Activated CD4-positive, alpha-beta T cell treated with anti-CD3 and anti-CD28 coated beads, Interleukin-2, amount 50 U/mL, for 1 hour (primary cell): ENCODE measurements around the gene HDAC4.

ENCODE experiments used
- DNase-seq: peaks from one replicate; pipeline ENCODE4 v3.0.0-alpha.2; 2020

The HDAC4 gene

DNA sequence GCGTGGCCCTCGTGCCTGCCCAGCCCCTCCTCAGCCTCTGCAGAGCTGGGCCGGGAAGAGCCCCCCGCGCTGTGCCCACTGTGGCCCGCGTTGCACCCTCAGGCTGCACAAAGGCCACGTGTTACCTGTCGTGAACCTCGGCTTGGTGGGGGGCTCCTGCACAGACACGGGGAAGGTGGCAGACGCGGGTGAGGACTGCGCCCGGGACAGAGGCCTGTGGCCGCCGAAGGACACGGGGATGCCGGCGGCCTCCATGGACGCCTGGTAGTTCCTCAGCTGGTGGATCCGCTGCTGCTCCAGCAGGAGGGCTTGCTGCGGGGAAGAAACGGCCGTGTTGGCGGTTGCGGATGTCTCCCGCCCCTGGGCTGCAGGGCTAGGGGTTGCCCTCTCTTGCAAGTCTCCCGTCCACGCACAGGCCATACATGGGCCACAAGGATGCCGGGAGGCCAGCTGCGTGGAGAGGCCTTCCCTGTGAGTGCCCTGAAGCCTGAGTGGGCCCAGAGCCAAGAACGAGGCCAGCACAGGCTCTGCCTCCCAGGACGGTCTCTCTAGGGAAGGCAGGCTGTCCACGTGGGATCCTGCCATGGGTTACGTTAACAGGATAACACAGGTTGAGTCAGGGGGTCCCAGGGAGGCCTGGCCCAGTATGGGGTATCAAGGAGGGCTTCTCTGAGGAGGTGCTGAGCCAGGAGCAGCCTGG lies 289.3 kb downstream of the HDAC4 start:
- no peak for DNase-seq

DNA sequence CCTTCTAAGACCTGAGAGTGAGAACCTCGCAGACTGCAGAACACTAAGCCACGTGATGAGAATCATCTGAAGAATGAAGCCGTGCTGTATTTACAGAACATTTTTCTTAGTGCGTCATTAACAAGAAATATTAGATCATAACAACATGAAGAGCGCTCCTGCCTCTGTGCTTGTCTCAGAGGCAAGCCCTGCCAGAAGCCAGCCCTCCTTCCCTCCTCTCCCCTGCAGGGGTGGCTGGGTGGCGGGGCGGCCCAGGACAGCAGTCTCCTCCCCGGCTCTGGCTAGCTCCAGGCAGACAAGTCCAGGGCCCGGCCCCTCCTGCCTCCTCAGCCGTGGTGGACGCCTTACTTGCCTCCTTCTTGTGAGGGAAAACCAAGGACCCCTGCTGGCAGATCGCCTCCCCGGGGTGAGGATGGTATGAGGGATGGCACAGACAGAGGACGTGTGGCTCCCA lies 290.2 kb downstream of the HDAC4 start:
- DNase-seq = no peak

DNA sequence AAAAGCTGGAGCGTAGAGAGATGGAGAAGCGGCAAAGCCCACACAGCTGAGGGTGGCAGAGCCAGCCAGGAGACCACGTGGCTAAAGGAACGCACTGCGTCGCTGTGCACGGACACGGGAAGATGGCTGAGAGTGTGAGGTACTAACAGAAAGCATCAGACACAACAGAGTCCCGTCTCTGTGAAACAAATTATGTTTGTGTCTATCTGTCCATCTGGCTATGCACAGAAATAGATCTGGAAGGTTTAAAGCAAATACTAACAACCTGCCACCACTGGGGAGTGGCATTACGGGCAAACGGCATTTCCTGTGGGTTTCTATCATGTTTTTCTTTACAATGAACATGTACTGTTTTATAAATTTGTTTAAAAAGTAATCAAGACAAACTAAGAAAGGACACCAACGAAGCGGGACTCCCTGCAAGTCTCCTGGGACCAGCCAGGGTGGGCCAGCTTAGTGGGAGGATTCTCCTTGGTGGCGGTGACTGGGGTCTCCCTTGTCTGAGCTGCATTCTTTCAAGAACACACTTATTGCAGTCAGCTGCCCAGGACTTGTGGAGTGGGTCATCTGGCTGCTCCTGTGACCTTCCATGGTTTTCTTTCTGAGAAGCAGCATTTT lies 290.8 kb downstream of the HDAC4 start:
- DNase-seq = no peak

DNA sequence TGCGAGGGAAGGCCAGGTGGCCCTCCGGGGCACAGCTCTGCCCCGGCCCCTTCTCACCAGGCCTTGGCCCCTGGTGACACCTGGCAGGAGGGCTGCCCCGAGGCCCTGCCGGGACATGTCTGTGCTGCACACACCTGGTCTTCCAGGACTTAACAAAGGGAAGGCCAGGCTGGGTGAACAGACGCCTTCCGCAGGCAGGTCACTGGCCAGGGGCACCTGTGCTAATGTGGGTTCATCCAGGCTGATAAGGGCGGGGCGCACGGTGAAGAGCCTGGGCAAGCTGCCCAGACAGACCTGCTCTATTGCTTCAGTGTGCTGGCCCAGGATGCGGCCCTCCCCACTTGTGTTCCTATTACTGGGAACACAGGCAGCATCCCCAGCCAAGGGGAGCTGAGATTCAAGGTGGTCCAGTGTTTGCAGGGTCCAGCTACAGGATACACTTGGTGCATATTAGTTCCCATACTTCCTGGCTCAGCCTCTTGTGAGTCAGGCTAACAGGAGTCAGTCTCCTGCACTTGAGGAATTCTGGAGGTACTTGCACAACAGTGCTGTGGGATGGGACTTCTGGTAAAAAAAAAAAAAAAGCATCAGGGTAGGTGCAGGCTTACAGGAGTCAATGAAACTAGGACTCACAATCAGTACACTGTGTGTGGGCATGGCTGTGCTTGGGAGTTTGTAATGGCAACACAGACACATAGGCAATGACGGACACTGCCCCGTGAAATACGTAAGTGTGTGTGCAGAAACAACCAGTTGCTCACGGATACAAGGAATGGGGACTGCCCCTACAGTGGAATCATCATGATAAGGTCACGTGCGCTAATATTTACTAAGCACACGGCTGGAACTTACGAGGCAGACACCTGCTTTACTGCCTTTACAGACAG lies 291.5 kb downstream of the HDAC4 start:
- DNase-seq = no peak

DNA sequence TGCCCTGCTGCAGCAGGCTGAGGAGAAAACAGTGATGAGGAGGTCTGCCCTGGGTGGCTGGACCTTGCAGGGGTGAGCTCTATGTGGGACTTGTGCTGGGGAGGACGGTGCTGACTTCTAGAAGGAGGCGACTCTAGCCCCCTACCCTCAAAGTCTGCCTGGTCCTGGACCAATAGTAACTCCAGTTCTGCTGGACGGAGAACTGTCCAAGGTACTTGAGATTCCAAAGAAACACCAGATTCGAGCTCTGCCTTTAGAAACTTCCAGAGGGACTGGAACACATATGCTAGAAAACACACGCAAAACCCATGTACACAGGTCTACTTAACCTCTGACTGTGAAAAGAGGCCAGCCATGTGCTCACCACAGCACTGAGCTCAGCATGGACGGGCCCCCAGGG lies 292.4 kb downstream of the HDAC4 start:
- DNase-seq = no peak

DNA sequence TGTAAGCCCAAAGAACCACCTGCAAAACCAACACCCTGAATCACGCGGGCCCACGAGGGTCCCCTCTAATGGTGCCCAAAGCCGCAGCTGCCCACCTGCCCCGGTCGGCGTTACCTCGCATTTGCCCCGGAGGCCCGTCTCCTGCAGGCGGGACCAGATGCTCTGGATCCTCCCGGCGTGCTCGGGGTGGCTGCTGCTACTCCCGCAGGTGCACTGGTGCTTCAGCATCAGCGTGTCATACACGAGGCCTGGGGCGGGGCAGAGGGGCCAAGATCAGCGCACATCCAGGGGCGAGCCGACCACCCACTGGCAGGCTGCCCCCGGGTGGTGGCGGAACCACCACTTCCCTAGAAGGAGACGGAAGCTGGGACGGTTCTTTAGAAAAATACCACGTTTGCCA lies 292.9 kb downstream of the HDAC4 start:
- no peak for DNase-seq

DNA sequence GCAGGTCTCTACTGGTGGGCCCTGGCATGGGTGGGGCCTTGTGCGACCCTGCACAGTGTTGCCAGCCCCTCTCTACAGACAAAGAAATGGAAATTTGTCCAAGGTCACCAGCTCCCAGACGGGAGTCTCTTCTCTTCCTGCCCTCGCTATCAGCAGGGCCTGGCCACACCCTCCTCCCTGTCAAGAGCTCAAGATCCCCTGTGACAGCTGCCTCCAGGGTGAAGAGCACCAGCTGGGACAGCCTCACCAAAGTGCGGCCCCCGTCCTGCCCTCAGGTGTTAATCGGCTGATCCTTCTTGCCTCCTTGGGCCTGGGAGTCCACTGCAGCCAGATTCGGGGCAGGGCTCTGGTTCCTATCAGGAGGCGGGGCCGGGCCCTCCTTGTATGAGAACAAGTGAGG lies 293.9 kb downstream of the HDAC4 start:
- no peak for DNase-seq

DNA sequence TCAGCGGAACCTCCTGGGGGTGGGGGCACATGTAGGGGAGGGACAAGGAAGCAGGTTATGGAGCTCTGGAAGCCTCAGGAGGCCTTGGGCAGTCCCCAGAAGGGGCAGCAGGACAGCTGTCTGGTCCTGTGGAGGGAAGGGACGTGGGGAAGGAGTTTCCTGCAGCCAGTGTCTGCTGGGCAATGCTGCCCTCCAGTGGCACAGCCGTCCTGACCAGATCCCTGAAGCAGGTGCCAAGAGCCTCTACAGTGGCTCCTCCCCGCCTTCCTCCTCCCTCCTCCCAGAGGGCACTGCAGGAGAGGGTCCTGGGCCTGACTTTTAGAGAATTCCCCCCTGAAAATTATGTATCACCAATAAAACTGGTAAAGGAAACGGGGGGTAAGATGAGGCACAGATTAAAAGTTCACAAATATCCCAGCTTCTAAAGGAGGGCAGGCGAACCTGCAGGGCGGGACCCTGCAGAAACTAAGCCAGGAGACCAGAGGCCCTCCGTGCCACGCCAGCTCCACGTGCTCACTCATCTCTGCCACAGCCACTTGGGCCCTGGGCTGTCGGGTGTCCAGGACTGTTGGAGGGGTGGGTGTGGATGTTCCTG lies 294.4 kb downstream of the HDAC4 start:
- DNase-seq = no peak

DNA sequence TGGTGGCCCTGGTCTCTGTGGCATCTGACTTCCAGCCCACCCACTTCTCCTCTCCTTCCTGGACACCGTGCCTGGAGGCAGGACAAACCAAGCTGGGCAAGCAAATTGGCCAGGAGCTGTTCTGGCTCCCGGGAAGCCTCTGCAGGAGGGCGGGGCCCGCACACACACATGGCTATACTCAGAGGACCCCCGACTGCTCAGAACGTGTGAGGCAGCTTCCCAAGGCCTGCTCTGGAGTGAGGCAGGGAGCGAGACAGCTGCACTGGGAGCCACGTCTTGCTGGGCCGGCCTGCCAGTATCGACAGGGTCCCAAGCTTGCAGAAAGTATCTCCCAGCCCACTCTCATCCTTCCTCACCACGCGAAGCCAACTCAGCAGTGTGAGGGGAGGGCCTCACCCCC lies 295.6 kb downstream of the HDAC4 start:
- DNase-seq = no peak

DNA sequence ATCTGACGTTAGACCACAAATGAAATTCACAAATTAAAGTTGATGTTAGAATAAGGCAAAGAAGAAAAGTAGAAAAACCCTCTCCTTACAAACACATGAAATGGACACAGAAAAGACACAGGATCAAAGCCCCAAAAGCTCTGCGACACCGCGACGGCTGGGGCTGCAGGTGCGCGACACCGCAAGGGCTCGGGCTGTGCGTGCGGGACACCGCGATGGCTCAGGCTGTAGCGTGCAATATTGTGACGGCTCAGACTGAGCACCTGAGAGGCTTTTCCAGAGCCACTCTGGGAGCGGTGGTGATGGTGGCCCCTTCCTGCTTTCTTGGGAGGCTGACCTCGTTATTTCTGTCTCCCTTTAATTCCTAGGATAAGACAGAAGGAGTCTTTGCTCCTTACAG lies 296.0 kb downstream of the HDAC4 start:
- no peak for DNase-seq

DNA sequence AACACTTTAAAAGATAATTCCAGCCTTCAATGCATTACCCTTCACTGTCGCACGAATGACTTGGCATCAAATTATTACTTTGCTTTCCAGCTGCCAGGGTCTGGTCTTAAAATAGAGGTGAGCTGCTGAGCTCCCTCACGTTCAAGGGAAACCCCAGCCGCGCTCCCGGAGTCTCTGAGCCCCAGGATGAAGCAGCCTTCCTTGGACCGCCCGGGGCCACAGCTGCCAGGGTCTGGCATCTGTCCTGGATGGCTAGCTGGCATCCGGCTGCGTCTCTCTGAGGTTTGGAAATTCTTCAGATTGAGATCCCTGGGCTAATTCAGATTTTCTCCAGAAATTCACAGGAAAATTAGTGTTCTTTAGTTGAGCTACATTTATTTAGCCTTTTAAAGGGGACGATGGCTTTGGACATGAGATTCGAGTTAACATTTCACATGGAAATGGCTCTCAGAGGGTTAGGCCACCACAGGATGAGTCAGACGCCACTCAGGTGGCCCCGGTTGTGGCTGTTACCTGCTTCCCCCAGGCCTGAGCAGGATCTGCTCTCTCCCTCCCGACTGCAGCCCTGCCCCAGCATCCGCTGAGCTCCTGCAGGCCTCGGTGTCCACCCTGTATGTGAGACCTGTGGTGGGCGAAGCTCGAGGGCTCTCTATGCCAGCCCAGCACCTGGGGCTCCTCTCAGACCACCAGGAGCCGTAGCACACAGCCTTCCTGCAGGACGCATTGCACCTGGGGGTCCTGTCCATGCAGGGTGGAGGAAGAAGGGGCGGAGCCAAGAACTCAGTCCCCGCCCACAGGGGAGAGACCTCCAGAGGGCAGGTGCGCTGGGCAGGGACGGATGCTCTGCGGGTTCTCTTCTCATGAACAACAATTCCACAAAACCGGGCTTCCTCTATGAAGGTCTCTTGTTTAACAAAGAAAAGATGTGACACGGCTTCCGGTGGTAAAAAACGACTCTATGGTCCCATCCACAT lies 297.4 kb downstream of the HDAC4 start:
- no peak for DNase-seq

DNA sequence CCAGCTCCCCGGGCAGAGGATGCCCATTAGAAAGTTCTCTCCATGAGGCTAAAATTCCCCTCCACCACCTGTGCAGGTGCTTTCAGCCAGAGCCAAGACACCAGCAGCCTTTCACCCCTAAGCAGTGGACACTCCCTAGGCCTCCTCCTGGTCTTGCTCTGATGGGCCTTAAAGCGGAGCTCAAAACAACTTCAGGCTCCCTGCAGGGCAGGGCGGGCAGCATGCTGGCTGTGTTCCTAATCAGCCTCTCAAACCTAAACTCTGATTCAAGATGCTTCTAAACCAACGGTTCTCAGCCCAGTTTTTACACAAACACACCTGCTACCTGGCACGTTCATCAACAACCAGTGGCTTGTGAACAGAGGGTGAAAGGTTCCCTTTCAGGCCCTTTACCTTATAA lies 298.6 kb downstream of the HDAC4 start:
- no peak for DNase-seq

DNA sequence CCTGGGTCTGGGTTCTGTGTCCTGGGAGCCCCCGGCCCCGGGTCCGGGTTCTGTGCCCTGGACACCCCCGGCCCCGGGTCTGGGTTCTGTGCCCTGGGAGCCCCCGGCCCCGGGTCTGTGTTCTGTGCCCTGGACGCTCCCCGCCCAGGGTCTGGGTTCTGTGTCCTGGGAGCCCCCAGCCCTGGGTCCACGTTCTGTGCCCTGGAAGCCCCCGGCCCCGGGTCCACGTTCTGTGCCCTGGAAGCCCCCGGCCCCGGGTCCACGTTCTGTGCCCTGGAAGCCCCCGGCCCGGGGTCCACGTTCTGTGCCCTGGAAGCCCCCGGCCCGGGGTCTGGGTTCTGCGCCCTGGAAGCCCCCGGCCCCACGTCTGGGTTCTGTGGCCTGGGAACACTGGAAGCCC lies 299.0 kb downstream of the HDAC4 start:
- no peak for DNase-seq

DNA sequence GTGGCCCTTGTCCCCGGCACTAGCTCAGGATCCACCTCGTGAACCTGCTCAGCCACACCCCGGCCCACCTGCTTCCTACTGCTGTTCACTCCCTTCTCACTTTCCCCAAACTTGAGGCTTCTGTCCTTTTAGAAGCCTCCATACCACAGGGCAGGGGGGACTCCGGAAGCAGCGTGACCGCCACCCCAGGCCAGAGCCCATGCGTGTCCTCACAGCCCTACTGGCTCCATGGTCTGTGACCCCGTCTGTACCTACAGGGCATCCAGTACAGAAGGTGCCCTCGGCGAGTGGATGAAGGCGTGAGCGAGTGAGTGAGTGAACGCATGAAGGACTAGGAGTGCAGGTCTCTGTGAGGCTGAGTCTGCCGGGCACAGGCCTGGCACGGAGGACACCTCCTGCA lies 299.7 kb downstream of the HDAC4 start:
- no peak for DNase-seq

DNA sequence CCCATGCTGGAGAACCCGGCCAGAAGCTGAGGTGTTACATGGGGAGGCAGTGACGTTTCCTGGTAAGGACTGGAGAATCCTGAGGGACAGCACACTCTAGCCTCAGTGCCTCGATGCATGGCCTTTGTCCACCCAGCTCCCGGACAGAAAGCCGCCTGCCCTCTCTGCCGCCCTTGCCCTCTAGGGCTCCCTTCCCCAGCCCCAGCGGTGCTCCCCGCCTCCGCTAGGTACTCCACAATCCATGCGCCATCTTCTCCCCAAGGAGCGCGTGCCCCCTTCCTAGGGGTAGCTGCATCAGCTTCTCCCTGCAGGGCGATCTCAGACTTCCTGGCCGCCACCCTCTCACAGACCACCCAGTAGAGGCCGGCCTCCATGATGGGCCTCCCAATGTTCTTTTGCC lies 301.3 kb downstream of the HDAC4 start:
- DNase-seq = no peak

DNA sequence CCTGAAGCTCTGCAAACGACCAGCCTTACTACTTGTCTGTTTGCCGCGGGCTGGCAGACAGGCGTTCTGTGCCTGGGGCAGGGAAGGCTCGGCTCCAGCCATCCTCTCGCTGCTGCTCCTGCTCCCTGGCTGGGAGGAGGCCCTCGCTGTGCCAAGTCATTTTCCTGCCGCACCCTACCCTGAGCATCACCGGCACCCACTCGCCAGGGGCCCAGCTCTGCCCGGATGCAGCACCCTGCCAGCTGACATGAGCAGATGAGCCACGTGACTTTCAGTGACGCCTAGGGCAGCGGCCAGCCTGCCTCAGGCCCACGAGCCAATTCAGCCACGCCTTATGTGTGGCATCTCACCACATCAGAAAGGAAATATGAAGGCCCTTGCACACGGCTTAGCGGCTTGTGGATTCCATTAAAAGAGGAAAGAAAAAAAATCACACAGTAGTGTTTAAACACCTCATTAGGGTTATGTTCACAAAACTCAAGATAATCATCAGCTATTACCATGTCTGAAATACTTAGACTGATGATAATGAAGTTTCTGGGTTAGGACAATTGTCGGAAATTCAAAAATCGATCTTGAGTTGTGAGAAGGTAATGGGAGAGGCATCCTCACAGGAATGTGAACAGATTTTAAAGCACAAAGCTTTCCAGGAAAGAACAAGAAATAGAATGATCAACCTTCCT lies 302.4 kb downstream of the HDAC4 start:
- DNase-seq = no peak

DNA sequence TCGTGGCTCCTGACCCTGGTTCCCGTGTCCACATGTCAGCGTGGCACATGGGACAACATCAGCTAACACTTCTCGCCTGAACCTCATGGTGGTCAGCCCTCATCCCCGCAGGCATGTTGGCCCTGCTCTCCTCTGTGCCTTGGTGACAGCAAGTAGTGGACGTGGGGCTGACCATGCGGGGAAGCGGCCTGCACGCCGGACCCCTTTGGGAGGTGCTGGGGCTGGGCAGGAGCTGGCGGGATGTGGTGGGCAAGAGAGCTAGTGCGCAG lies 303.5 kb downstream of the HDAC4 start:
- DNase-seq = no peak

DNA sequence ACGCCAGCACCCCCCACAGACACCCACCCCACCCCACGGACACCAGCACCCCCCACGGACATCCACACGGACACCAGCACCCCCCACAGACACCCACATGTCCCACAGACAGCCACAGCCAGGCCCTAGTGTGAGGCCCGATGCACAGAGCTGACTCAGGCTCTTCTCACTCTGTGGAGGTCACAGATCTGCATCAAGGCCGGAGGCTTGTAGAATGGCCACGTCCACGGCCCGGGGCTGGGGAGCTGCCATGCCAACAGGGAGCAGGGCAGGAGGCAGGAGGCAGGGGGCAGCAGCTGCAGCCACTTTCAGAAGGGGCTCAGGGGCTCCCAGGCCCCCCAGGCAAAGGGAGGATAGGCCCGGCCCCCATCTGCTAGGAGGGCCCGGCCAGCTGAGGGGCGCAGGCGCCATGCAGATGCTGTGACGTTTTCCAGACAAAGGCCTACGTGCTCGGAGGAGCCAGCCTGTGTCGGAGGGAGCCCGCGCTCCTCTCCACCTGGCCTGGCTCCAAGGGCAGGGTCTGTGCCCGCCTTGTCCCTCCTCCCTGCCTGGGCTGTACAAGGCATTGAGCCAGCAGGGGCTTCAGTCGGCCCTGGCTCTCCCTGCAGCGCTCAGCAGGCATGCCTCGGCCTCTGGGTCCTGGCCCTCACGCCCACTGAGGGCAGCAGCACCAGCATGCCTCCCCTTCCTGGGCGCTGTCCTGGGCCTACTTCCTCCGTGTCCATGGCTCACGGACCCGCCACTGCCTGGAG lies 304.0 kb downstream of the HDAC4 start:
- no peak for DNase-seq

DNA sequence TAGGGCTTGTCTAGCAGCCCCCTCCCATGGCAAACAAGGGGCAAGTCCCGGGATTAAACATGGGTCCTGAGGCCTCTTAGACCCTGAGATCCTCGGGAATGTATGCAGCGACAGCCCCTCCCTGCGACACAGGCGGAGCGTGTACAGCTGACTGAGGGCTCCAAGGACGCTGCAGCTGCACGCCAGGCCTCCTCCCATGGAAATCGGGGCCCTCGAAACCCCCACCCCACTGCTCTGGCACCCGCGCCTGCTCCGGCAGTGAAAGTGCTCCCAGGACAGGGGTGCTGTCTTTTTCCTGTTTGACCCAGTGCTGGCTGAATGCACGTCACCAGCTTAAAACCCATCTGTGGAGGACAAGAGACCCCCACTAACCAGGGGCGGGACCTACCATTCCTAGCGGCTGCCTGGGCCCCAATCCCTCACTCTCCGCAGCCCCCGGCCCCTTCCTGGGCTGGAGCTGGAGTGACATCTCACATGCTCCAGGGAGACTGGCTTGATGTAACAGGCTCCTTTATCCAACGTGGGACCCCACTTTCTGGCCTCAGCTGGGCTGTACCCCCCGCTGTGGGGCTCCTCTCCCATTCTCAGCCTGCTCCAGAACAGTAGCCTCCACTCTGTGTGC lies 305.2 kb downstream of the HDAC4 start:
- no peak for DNase-seq

DNA sequence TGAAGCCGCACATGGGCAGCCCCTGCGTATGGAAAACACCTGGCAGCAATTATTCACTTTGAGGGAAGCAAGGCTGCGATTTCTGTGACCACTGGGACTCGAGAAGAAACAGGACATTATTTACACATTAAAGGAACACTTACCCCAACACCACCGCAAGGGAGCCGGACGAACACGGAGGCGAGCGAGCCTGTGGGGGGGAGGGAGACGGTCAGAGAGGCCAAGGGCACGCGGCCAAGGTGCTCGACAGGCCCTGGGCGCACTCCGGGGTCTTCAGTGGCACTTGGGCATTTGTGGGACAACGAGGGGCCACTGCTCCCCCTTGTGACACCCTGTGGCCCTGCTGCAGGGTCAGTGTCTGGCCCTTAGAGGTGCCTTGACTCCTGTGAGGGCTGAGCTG lies 306.0 kb downstream of the HDAC4 start:
- no peak for DNase-seq

DNA sequence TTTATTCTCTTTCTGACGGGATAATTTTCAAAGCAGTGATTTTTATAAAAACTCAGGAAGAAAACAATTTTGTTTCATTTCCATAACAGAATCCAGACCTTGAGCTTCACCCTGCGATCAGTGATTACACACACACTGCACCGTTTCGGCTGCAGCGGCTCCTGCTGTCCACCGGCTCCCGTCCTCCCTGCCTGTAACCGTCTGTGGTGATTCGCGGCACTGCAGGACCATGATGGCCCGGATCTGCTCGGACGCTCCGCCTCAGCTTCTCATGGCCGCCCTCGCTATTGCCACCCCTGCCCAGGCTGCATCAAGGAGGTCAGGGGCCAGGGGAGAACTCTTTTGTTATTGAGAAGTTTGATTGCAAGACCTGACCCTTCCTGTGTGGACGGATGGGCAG lies 306.9 kb downstream of the HDAC4 start:
- DNase-seq = no peak
